BLaER1 treated with 17β-estradiol and CSF1 and Interleukin-3, amounts not matched to agents 10 nM and 100 nM (cell line): ENCODE measurements around the gene VEPH1.

Experiments
- H3K27ac ChIP-seq, 11 experiments: shearing (Covaris generic); formaldehyde crosslinking; 2 replicates each; pipeline ENCODE4 v1.8.1; 2022
- H3K27me3 ChIP-seq, 11 experiments: shearing (Covaris generic); formaldehyde crosslinking; 2 replicates each; pipeline ENCODE4 v1.8.1; 2022
- H3K36me3 ChIP-seq, 11 experiments: shearing (Covaris generic); formaldehyde crosslinking; 2 replicates each; pipeline ENCODE4 v1.8.1; 2022
- H3K4me1 ChIP-seq, 10 experiments: shearing (Covaris generic); formaldehyde crosslinking; 2 replicates each; pipeline ENCODE4 v1.8.1; 2022
- H3K4me2 ChIP-seq, 11 experiments: shearing (Covaris generic); formaldehyde crosslinking; 2 replicates each; pipeline ENCODE4 v1.8.1; 2022
- H3K4me3 ChIP-seq, 10 experiments: shearing (Covaris generic); formaldehyde crosslinking; 2 replicates each; pipeline ENCODE4 v1.8.1; 2022
- H3K9ac ChIP-seq, 11 experiments: shearing (Covaris generic); formaldehyde crosslinking; 2 replicates each; pipeline ENCODE4 v1.8.1; 2022
- H3K9me3 ChIP-seq, 11 experiments: shearing (Covaris generic); formaldehyde crosslinking; replicated peaks in 1 of 11; 2 replicates each; pipeline ENCODE4 v1.8.1; 2022
- H4K20me1 ChIP-seq, 11 experiments: shearing (Covaris generic); formaldehyde crosslinking; 2 replicates each; pipeline ENCODE4 v1.8.1; 2022
- Cebpa-rat ChIP-seq, 11 experiments: shearing (Covaris generic); IDR thresholded peaks; 2 replicates each; pipeline ENCODE4 v1.8.1; 2022

VEPH1 gene

DNA sequence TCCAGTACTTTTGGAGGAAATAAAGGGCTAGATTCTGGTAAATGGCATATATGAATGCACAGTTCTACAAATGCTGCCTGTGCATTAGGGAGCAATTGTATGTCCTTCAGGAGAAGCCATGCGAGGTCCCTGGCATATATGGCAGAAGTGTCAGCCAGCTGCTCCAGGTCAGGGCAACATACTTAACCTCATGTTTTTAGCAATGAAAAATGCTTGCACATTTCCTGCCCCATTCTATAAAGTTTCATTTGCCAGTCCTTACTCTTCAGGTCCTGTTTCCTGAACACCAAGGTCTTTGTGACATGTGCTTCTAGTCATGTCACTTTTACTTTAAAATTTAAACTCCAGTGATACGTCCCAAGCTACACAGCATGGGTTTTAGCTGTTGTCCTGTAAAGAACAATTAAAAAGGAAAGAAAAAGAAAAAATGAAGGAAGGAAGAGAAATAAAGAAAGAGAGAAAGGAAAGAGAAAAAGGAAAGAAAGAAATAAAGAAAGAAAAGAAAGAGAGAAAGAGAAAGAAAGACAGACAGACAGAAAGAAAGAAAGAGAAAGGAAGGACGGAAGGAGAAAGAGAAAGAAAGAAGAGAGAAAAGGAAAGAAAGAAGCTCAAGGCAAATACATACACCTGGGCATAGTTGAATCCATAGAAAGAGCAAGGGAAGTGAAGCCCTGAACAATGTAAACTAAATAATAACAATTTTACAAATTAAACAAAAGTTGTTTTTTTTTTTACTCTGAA, 86.7 kb downstream of the VEPH1 start:
- Histone ChIP-seq H3K27ac (no peak overlapping the region), H3K36me3 (no peaks in the 10 kb centered on the region), H3K9me3 (peaks cover 0 to 7% (median 0%) of the 10 kb centered on the region in 11 experiments; a peak in 2 of 22 replicates), H3K4me3 (no peak overlapping the region), H4K20me1 (no peaks in the 10 kb centered on the region), H3K27me3 (no peaks in the 10 kb centered on the region), H3K9ac (no peak overlapping the region), H3K4me2 (no peak overlapping the region), H3K4me1 (peaks cover 0 to 14% (median 0%) of the 10 kb centered on the region in 10 experiments; a peak in 3 of 20 replicates)
- no peak for TF ChIP-seq Cebpa-rat (IDR thresholded peaks at IDR 0.05)

GRCh38 chr3:157414861-157415260, 88.4 kb downstream of the VEPH1 start:
- no peak overlapping the region for H3K9ac ChIP-seq
- TF ChIP-seq Cebpa-rat (IDR thresholded peaks at IDR 0.05), result no peak
- H3K4me3 ChIP-seq, result no peak overlapping the region
- no peaks in the 10 kb centered on the region for H4K20me1 ChIP-seq
- no peak overlapping the region for H3K4me2 ChIP-seq
- no peaks in the 10 kb centered on the region for H3K36me3 ChIP-seq
- H3K4me1 ChIP-seq, result 0 out of 20 replicates have a peak, but pooled peaks cover 0 to 4% (median 0%) of the 10 kb centered on the region in 10 experiments
- peaks cover 0 to 8% (median 0%) of the 10 kb centered on the region in 11 experiments; a peak in 2 of 22 replicates for H3K9me3 ChIP-seq
- no peak overlapping the region for H3K27ac ChIP-seq
- no peaks in the 10 kb centered on the region for H3K27me3 ChIP-seq

- no peak overlapping the region for H3K9ac ChIP-seq
- H3K36me3 ChIP-seq, result no peaks in the 10 kb centered on the region
- no peak overlapping the region for H3K4me2 ChIP-seq
- no peaks in the 10 kb centered on the region for H3K27me3 ChIP-seq
- no peaks in the 10 kb centered on the region for H4K20me1 ChIP-seq
- H3K9me3 ChIP-seq, result peaks cover 0 to 8% (median 0%) of the 10 kb centered on the region in 11 experiments; a peak in 2 of 22 replicates
- H3K4me3 ChIP-seq, result no peak overlapping the region
- no peak overlapping the region for H3K27ac ChIP-seq
- H3K4me1 ChIP-seq, result peaks cover 0 to 5% (median 0%) of the 10 kb centered on the region in 10 experiments; a peak in 1 of 20 replicates
- no peak for TF ChIP-seq Cebpa-rat (IDR thresholded peaks at IDR 0.05)
These were observed 90.8 kb downstream of the VEPH1 start for GRCh38 chr3:157412323-157412855.

DNA sequence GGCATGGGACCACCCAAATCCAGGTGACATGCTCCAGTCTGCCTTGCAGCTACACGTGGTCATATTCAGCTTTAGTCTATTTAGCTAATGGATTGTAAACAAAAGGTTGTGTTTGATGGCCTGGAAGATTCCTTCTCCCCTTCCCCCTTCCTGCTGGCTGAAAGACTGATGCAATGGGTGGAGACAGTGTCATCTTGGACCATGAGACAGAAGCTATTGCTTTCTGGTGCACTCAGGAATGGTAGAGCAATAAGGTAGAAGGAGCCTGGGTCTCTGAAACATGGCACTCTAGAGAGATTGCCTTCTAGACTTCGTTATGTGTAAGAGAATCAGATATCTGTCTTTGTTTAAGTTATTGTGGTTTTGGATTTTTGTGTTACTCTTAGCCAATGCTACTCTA, 92.3 kb downstream of the VEPH1 start:
- no peak overlapping the region for H3K4me3 ChIP-seq
- H3K9ac ChIP-seq, result no peak overlapping the region
- peaks cover 0 to 8% (median 0%) of the 10 kb centered on the region in 11 experiments; a peak in 2 of 22 replicates for H3K9me3 ChIP-seq
- H3K36me3 ChIP-seq, result no peaks in the 10 kb centered on the region
- peaks cover 0 to 14% (median 2%) of the 10 kb centered on the region in 10 experiments; a peak in 9 of 20 replicates for H3K4me1 ChIP-seq
- TF ChIP-seq Cebpa-rat (IDR thresholded peaks at IDR 0.05), result no peak
- H3K4me2 ChIP-seq, result no peak overlapping the region
- no peaks in the 10 kb centered on the region for H4K20me1 ChIP-seq
- H3K27ac ChIP-seq, result no peak overlapping the region
- no peaks in the 10 kb centered on the region for H3K27me3 ChIP-seq

DNA sequence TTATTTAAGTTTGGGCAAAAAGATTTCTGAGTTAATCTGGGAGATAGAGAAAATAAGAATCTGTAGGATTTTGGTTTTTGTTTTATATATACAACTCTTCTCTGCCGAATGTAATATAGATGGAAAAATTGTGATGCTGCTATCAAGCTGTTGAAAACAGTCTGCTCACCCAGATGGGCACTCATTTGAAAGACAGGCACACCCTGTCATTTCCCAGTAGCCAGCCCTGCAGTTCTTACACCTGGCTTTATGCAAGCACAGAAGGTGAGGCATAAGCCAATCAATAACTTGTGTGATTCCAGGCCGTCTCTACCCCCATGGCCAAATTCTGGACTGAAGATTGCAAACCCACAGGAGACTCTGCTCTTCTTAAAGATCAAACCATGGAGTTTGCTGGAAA, 93.7 kb downstream of the VEPH1 start:
- Histone ChIP-seq H3K9ac (no peak overlapping the region), H3K27ac (no peak overlapping the region), H3K27me3 (no peaks in the 10 kb centered on the region), H3K4me3 (no peak overlapping the region), H4K20me1 (no peaks in the 10 kb centered on the region), H3K36me3 (no peaks in the 10 kb centered on the region), H3K4me1 (peaks cover 0 to 25% (median 2%) of the 10 kb centered on the region in 10 experiments; a peak in 9 of 20 replicates), H3K4me2 (no peak overlapping the region), H3K9me3 (peaks cover 0 to 8% (median 0%) of the 10 kb centered on the region in 11 experiments; a peak in 2 of 22 replicates)
- TF ChIP-seq Cebpa-rat (IDR thresholded peaks at IDR 0.05), result no peak

- Histone ChIP-seq H3K9me3 (peaks cover 0 to 8% (median 0%) of the 10 kb centered on the region in 11 experiments; a peak in 2 of 22 replicates), H3K4me1 (peaks cover 0 to 24% (median 2%) of the 10 kb centered on the region in 10 experiments; a peak in 9 of 20 replicates), H3K27ac (no peak overlapping the region), H3K4me3 (no peak overlapping the region), H3K9ac (no peak overlapping the region), H3K4me2 (no peak overlapping the region), H4K20me1 (no peaks in the 10 kb centered on the region), H3K36me3 (no peaks in the 10 kb centered on the region), H3K27me3 (no peaks in the 10 kb centered on the region)
- TF ChIP-seq Cebpa-rat (IDR thresholded peaks at IDR 0.05), result no peak
These were observed 94.6 kb downstream of the VEPH1 start for GRCh38 chr3:157408499-157409149.

DNA sequence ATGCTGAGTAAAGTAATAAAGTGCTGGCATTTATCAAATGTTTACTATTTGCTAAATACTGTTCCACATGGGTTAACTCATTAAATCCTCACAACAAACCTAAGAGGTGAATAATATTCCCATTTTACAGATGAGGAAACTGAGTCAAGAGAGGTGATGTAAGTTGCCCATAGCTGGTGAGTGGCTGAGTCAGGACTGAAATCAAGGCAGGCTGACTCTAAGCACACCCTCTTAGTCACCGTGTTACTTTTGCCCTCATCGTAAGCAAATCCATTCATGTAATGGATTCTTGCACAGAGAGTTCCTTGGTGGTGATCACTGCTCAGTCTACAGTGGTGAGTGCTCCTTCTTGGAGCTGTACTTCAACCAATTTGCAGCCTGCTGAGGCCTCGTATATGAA, 95.4 kb downstream of the VEPH1 start:
- Histone ChIP-seq H3K36me3 (no peaks in the 10 kb centered on the region), H3K4me2 (no peak overlapping the region), H4K20me1 (no peaks in the 10 kb centered on the region), H3K27ac (no peak overlapping the region), H3K4me3 (no peak overlapping the region), H3K9me3 (peaks cover 0 to 8% (median 0%) of the 10 kb centered on the region in 11 experiments; a peak in 2 of 22 replicates), H3K27me3 (no peaks in the 10 kb centered on the region), H3K9ac (no peak overlapping the region), H3K4me1 (peaks cover 0 to 24% (median 2%) of the 10 kb centered on the region in 10 experiments; a peak in 9 of 20 replicates)
- TF ChIP-seq Cebpa-rat (IDR thresholded peaks at IDR 0.05), result no peak

DNA sequence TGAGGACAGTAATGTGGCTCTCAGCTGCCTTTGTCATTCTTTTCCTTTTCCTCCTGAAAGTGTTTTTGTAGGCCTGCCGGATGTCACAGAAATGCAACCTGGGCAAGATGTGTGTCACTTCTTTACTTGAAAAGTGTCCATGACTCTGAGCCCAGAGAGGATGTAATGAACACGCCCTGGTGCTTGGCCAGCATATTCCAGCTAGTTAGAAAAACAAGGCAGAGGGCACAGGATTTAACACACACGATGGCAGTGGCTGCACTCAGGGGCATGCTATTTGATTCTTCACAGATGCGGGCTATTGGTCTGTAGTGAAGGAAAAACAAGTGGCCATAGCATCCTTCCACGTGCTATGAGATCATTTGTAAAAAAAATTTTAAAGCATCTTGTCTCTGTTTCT, 96.8 kb downstream of the VEPH1 start:
- peaks cover 0 to under 1% (median 0%) of the 10 kb centered on the region in 11 experiments; a peak in 1 of 22 replicates for H3K9me3 ChIP-seq
- H3K36me3 ChIP-seq, result no peaks in the 10 kb centered on the region
- H3K27me3 ChIP-seq, result no peaks in the 10 kb centered on the region
- H3K27ac ChIP-seq, result no peak overlapping the region
- no peak overlapping the region for H3K9ac ChIP-seq
- no peak for TF ChIP-seq Cebpa-rat (IDR thresholded peaks at IDR 0.05)
- H3K4me3 ChIP-seq, result no peak overlapping the region
- peaks cover 0 to 24% (median 2%) of the 10 kb centered on the region in 10 experiments; a peak in 9 of 20 replicates for H3K4me1 ChIP-seq
- peak overlapping the region in 2 of 11 experiments; percentile 21 to 42; a peak in 2 of 22 replicates for H3K4me2 ChIP-seq
- H4K20me1 ChIP-seq, result no peaks in the 10 kb centered on the region

- H3K4me3 ChIP-seq, result no peak overlapping the region
- no peaks in the 10 kb centered on the region for H3K9me3 ChIP-seq
- no peaks in the 10 kb centered on the region for H3K27me3 ChIP-seq
- no peaks in the 10 kb centered on the region for H4K20me1 ChIP-seq
- TF ChIP-seq Cebpa-rat (IDR thresholded peaks at IDR 0.05), result no peak
- H3K4me1 ChIP-seq, result peaks cover 0 to 24% (median 2%) of the 10 kb centered on the region in 10 experiments; a peak in 9 of 20 replicates
- H3K27ac ChIP-seq, result no peak overlapping the region
- peak overlapping the region in 2 of 11 experiments; percentile 5 to 16; a peak in 1 of 22 replicates for H3K4me2 ChIP-seq
- H3K9ac ChIP-seq, result no peak overlapping the region
- no peaks in the 10 kb centered on the region for H3K36me3 ChIP-seq
These were observed 97.8 kb downstream of the VEPH1 start for GRCh38 chr3:157405457-157405856.
